ENCODE results near the gene KIF26A.

Gene KIF26A

DNA sequence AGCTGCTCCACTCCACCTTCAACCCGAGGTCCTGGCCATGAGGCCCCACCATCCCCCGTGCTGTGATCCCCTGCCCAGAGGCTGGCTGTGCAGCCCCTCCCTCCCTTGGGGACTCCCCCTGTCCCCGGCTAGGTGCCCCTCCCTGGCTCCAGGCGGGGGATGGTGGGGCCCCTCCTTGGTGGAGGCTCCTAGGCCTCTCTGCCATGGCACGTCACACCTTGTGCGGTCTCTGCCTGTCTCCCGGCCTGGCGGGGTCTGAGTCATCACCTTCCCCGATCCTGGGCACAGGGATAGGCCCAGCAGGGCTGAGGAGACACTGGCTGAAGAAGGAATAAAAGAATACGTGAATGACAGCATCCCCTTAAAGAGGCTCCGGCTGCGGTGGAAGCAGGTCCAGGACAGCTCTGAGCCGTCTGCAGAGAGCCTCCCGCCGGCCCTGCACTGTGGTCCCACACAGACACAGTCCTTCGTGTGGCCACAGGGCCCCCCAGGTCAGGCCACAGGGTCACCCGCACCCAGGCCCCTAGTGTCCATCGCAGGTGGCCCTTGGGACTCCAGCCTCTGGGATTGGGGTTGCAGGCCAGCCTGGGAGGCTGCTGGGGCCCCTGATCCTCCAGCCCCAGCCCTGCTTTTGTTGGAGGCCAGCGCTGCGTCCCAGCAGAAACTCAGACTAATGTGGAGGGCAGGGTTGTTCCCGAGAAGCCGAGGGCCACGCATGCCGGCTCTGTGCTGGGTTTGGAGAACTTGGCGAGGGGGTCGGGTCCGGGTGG is 43.6 kb downstream of the KIF26A start:
- DNase-seq, result no peak

DNA sequence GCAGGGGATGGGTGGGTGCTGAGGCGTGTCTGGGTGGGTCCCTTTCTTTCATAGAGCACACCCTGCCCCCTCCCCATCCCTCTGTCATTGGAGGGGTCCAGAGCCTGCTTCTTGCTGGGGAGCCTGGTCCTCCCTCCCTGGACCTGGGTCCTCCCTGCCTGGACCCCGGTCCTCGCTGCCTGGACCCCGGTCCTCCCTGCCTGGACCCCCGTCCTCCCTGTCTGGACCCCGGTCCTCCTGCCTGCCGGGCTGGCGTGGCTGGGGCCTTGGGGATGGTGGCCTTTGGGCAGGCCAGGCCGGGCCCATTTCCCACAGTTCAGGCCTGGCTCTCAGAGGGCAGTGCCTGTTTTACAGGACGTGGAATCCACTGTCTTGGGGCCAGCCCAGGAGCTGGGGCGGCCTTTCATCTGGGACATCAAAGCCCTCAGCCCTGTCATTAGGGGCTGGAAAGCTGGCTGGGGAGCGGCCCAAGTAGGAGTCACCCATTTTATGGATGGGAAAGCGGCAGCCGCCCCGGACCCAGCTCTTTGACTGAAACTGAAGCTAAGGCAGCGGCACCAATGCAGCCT is 44.6 kb downstream of the KIF26A start:
- no peak for DNase-seq

DNA sequence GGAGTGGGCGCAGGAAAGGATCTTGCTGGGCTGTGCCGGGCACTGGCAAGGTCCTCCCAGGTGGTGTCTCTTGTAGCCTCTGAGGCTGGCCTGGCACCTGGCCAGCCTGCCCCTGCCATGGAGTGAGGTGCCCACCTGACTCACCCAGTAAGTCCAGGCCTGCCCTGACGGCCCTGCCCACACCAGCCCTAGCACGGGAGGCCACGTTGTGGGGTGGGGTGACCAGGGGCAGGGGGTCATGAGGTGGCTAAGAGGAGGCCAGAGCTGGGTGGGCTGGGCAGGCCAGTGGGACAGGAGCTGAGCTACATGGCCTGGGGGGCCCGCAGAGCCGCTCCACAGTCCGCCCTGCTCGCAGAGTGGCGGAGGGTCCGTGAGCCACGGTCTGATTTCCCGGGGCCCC is 45.4 kb downstream of the KIF26A start:
- DNase-seq, result no peak

DNA sequence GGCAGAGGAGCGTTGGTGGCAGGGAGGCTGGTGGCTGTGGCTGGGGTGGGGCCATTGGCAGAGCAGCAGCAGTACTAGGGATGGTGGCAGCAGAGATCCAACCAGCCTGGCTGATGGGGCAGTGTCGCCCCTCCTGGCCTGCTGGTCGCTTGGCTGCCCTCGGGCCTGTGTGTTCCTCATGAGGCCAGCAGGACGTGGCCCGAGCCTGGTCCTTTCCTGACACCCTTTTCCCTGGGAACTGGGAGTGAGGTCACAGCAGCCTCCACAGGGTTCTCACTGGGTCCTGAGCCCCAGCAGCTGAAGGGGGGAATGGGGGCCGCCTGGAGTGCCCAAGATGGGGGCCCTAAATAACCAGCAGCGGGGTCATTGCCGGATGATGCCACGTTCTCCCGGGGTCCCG is 46.1 kb downstream of the KIF26A start:
- DNase-seq, result no peak

DNA sequence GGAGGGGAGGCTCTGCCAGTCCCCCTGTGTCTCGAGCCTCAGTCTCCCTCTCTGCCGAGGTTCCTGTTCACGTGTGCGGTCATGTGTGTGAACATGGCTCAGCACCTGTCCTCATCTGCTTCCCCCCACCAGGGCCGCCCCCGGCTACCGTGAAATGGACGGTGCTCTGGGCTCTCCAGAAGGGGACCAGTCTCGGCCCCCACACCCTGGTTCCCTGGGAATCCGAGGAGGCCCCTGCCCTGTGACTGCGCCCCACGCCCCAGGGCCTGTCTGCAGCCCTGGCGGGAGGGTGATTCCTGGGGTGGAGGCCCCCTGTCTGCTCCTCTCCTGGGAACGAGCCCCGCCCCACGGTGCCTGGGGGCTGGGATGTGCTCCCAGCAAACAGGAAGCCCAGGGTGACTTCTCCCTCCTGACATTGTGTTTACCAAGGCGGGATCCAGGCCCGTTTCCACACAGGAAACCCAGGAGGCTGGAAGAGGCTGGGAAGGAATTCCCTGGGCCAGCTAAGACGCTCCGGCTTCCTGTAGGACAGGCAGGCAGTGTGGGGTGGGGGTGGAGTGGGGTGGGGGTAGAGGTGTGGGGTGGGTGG is 46.6 kb downstream of the KIF26A start:
- DNase-seq, result no peak

DNA sequence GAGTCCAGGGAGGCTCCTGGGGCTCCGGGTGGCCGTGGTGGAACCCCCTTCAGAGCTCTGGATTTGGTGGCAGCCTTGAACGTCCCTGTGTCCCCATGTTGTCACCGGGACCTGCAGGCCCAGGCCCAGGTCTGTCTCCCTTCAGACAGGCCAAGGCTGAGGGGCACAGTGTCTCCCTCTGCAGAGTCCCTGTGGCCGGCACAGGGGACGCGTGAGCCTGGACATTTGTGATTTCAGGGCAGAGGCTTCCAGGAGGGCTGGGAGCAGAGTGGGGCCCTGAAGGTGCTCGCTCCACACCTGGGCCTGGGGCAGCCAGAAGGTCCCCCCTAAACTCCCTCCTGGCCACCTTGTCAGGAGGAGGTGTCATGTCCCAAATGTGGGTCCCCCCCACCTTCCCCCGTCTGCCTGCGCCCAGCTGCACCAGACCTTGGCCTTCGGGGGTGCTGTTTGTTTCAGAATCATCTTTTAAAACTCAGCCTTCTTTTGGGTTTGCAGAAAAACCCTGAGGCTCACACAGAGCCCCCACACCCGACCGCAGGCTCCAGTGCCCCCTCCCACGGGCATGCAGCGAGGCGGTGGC is 47.6 kb downstream of the KIF26A start:
- DNase-seq, result no peak

DNA sequence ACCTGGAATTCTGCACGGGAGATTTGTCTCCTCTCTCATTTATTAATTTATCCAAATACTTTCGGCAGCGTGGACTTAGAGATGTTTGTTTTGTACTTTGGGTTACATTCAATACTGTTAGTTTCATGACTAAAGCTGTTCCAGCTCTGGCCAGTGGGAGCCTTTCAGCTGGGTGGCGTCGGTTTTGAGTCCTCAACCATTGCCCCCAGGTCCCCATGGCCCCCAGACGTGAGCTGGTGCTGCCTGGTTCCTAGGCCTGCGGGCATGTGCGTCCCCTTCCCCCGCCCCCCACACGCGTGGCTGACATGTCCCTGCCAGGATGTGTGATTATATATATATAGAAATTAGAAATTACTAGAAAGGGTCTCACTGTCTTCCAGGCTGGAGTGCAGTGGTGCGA is 48.2 kb downstream of the KIF26A start:
- DNase-seq, result no peak

DNA sequence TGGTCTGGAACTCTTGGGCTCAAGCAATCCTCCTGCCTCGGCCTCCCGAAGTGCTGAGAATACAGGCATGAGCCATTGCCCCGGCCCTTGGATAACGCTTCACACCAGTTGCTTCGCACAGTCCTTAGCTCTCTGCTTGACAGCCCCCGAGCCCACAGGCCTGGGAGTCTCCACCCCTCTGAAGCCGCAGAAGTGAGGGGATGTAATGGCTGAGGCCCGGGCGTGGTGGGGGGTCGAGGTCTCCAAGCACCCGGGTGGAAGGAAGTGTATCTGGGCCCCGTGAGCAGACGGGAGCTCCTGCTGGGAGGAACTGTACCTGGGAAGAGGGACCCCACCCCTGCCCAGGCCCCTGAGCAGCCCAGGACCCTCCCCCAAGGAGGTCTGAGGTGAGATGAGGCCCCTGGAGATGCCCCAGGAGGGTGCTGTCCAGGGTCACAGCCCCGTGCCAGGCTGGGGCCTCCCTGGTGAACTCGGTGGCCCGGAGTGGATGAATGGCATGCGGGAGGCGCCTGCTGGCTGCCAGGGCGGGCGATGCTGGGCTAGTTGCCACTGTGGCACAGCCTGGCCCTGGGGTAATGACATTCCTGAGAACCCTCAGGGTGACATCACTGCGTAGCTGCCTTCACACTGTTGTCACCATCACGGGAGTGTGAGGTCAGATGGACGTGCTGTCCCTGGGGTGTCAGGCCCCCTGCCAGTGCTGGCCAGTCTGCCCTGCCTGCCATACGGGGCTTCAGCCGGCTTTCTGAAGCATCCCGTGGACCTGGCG is 48.9 kb downstream of the KIF26A start:
- DNase-seq, result no peak

DNA sequence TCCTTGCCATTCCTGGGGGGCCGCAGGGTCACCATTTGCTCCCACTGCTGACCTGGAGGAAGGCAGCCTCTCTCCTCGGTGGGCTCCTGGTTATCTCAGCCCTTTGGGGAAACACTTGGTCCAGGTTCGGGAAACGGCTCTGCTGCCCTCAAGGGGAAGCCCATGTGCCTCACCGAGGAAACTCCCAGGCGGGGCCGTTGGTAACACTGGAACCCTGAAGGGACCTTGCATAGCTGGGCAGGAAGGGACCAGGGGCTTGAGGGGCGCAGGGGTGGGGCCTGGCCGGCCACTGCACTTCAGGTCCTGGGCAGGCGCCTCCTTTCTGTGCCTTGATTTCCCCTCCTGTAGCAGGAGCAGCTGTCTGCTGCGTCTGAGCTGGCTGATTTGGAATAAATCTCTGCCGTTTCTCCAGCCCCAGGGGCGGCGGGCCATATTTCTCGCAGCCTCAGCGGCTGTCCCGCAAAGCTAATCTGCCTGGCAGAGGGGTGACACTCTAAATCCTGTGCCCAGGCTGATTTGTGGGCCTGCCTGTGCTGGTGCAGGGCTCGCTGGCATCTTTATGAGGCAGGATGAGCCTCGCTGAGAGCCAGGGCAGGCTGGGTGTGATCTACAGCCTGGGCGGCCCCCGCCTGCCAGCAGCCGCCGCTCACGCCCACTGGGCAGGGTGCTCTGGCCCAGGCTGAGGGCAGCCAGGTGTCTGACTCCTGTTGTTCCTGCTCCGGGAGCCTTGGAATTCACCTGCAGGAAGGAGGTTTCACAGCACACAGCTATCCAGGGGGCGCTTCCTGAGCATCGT is 49.7 kb downstream of the KIF26A start:
- no peak for DNase-seq

DNA sequence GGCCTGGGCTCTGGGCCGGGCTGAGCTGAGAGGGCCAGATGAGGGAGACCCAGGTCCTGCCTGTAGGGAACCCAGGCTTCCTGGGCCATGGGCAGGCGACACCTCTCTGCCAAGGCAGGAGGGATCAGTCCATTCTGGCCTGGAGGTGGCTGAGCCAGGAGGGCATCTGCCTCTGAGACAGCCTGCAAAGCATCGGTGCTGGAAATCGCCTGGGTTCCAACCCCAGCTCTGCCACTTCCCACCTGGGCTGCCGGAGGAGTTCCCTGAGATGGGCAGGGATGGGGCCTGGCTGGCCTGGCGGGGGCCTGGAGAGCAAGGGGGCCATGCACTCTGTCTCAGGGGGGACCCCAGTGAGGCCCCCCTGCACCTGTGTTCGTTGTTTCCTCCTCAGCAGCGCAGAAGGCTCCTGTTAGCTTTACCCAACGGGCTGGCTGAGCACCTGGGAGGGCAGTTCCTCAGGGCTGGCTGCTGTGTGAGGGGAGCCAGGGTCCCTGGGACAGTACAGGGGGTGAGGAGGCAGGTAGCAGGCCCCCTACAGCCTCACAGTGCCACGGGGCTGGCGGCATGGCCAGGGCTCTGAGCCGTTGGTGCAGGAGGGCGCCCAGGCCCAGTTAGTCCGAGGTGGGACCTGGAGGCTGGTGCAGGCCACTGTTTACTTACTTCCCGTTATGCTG is 50.5 kb downstream of the KIF26A start:
- DNase-seq, result no peak

DNA sequence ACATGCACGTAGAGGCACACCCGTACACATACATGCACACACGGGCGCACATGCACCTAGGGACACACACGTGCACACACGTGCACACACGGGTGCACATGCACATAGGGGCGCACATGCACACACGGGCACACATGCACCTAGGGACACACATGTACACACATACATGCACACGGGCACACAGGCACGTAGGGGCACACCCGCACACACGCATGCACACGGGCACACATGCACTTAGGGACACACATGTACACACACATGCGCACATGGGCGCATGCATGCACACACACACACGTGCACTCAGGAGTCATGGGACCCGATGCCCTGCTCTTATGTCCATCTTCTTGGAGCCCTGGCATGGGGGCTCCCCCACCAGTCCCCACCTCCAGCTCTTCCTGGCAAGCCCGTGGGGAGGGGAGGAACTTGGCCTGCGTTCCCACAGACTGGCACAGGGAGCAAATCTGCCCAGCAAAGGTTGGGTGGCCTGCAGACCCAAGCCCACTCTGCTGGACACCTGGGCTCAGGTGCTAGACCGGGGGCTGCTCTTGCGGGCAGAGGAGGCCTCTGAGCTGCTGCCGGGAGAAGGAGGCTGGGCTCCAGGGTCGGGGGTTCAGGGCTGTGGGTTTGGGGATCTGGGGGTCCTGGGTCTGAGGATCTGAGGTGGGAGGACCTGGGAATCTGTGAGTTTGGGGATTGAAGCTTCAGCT is 51.4 kb downstream of the KIF26A start:
- no peak for DNase-seq

DNA sequence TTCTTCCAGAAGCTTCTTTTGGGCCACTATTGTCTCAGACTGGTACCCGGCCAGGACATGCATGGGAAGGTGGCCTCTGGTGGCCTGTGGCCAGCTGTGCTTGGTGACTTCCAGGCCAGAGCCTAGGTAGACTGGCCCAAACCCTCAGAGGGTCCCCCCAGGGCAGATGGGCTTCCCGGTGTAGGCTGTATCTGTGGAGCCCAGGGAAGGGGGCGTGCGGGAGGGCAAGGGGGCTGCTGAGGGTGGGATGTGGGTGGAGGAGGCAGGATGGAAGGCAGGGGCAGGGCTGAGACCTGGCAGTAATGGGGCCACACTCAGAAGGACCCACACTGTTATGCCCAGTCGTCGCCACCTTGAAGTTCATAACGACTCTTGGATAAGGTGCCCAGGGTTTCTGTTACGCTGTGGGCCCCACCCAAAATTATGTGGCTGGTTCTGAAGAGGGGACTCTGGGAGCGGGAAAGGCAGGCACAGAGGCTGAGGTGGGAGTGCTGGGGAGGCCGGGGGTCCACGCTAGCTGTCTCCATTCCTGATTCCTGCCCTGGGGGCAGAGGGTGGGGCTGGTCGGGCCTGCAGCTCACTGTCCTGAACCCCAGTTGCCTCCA is 52.1 kb downstream of the KIF26A start:
- no peak for DNase-seq

DNA sequence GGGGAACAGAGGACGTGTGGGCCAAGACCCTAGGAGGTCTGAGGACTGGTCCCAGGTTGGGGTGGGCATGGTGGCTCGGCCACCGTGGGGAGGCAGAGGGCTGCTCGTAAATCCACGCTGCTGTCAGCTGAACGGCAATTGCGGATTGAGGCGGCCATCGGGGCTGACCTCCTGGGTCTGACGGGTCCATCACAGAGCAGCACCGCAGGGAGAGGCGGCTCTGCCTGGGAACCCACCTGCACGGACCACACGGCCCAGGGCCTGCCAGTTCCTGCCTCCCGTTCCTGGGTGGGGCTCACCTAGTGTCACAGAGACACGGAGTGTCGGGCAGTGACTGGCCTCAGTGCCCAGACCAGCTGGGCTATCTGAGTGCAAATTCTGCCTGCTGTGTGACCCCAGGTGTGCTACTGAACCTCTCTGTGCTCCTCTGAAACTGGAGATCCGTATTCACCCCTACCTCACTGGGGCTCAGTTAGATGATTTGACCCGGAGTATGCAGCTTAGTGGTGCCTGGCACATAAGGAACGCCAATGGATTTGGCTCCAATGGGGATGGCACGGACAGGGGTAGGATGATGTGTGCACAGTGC is 53.1 kb downstream of the KIF26A start:
- no peak for DNase-seq

DNA sequence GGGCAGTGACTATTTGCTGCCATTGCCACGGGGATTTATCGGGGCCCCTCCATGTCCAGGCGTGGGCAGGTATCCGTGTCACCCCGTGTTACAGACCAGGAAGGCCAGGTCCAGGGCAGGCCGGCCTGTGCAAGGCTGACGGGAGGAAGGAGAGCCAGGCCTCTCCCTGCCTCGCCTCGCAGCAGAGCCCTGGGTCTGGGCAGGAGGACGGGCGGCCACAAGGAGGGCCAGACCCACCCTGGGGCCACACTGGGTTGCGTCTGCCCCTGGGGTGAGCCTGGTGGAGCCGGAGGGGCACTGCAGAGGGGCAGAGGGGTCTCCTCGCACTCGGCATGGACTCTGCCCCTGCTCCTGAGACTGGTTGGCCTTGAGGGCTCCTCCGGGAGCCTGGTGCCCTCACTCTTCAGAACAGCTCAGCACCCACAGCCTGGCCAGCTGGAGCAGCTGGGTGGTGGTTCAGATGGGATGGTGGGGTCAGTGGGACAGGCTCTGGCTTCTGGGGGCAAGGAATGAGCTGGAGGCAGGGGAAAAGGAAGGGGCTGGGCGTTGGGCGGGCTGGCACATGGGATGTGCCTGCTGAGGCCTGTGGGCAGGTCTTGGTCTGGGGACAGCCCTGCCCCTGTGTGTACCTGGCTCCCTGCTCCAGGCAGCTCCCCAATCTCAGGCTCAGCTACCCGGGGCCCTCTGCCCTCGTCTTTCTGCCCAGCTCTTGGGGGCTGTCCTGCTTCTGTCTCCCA is 53.9 kb downstream of the KIF26A start:
- DNase-seq, result no peak

DNA sequence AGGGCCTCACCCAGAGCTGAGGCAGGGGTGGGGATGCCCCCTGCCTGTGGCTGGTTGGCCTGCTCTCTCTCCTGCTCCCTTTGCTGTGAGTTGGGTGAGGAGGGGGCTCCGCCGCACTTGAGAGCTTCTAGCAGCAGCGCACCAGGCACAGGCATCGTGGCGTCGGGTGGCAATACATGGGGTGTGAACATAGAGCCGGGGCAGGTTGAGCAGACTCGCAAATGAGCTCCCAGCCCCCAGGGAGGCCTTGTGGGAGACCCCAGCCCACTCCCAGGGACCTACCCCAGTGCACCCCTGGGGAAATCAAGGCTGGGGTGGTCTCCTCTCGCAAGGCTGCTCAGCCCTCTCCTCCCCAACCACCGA is 54.5 kb downstream of the KIF26A start:
- no peak for DNase-seq

DNA sequence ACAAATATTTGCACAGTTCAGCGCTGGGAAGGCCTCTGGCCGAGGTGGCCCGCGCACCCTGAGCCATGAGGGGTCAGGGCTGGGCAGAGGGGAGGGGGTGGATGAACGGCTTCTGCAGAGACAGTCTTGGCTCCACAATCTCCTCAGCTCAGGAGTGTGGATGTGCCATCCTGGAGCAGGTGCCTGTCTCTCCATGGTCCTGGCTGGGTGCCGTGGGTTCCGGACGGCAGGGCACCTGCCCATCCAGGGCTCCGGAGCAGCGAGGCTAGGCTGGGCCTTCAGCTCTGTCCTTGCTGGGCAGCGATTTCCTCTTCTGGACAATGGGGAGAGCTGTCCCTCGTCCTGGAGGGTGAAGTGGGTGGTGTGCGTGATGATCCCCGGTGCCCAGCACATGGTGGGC is 55.6 kb downstream of the KIF26A start:
- DNase-seq, result no peak

DNA sequence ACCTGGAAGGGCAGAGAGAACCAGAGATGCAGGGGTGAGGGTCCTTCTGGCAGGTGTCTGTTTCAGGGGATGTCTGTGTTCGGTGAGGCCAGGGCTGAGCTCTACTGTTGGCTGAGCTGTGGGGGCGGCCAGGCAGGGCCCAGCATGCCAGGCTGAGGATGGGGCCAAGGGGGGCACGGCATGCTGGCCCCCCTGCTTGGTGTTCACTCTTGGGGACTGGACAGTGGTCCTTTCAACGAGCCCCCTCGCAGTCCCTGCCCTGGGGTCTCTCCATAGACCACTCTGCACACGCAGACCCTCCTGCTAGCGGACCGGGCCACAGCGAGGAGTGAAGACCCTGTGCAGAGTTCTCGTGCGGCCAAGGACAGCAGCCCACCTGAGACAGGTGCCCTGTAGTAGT is 56.3 kb downstream of the KIF26A start:
- DNase-seq, result no peak

DNA sequence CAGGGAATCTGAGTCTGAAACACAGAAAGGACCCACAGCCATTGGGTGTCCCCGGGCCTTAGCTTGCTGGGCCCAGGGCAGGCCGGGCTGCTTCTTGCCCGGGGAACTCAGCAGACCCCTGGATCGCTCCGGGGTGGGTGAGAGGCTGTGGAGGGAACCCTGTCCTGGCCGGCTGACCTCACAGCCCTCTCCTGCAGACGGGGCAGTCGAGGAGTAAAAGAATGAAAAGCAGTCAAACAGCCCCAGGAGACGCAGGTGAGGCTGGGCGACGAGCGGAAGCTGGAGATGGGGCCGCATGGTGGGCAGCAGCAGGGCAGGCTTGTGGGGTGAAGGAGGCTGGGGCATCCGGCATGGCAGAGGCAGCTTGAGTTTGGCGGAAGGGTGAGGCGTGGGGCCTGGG is 57.0 kb downstream of the KIF26A start:
- DNase-seq, result no peak

DNA sequence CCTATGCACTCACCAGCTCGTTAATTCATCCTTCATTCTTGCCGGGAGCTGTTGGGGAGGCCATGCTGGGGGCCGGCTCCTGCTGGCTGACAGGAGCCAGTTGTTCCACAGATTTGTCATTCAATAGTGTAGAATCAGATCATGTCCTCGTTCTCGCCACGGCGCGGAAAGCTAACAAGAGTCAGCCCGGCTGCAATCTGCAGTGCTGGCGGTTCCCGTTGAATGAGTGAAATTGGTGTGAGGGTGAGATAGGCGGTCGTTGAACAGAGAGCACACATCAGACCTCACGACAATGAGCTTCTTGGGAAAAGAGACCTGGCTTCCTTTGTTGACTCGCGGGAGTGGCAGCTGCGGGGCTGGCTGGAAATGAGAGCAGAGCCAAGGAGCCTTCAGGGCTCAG is 57.5 kb downstream of the KIF26A start:
- DNase-seq, result no peak
